GM10847 (cell line): ENCODE data around the gene MICAL1.

Experiments
- POLR2A ChIP-seq: IDR thresholded peaks from 2 replicates; pipeline ENCODE4 v1.6.1; 2011; ENCODE audit not compliant: insufficient read length; ENCODE audit errors: extremely low read depth

Gene MICAL1

DNA sequence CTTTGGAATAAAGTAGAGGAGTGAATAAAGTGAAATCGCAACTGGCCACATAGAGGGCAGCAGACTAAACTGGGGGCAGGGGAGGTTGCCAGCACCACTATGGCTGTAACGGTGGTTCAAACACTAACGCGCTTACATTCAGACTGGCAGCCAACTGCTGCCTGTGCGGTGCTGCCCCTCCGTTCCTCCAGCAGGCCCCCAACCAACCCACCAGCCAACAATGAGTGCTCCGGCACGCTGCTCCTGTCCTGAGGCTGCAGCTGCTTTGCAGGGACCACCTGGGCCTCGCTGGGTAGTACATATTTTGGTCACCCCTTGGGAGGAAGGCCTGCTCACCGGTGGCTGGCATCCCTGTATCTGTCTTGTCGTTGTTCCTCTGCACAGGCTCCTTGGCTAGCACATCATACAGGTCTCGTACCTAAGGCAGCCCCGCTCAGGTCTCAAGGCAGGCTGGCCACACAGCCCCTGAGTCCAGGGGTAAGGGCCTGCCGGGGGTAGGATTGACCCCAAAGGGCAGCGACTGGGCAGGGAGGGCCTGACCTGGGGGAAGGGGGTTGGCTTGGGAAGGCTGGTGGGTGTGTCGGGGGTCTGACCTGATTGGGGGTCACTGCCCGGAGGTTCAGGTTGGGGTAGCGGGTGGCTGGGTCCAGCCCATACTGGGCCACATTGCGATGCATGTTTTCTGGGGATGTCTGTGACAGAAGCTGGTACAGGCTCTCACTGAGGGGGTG is 6.3 kb downstream of the MICAL1 start:
- no peak for TF ChIP-seq POLR2A

DNA sequence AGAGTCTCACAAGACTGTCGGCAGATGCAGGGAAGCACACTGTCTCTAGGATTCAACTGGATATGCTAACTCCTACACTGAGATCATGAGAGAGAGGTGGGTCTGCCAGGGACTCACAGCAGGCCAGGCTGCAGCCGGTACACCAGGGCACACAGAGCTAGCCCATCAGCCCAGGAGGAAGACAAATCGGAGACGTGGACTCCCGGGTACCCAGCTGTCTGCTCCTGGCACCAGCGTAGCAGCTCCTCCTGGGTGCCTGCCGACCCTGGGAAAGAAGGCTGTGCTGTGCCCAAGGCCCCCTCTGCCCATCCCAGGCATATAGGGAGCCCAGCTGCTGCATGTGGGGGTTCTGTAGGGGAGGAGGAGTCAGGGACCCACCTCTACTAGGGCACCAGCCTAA is 7.0 kb downstream of the MICAL1 start:
- no peak for TF ChIP-seq POLR2A

DNA sequence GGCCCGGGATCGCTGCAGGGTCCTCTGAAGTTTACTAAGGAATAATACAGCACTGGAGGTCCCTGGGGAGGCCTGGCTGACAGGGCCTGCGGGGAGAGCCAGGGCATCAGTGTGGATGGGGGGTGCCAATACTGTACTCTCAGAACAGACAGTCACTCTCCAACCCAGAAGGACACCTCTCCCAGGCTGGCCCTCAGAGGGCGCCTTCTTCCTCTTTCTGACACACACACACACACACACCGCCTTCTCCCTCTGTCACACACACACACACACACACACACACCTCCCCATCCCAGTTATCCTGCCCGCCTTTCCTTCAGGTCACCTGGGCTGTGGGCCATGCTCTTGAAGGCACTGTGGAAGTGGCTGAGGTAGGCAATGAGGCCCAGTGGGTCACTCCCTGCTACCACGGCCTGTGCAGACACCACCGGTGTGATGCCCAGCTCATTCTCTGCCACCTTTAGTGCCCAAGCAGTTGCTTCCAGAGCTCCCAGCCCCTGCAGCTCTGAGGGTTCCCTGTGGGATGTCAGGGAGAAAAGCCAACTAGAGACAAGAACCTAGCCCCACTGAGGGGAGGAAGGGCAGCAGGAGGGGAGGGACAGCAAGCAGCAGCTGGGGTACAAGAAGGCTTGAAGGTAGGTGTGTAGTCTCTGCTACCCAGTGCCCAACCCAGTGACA is 7.6 kb downstream of the MICAL1 start:
- TF ChIP-seq POLR2A: no peak

DNA sequence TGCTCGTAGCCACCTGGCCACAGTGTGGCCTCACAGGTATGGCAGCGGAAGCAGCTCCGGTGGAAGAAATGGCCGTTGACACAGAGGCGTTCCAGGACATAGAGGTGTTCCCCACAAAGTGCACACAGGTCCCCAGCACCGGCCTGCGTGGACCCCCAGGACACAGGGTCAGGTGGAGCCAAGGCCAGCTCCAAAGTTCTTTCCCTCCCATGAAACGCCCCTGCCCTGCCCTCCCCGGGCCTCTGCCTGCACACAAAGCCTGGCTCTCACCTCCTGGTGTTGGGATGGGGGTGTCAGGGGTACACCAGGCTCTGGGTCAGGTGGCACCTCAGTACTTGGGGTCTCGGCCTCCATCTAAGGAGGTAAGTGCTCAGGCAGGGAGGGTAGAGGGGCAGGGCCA is 8.5 kb downstream of the MICAL1 start:
- no peak for TF ChIP-seq POLR2A

DNA sequence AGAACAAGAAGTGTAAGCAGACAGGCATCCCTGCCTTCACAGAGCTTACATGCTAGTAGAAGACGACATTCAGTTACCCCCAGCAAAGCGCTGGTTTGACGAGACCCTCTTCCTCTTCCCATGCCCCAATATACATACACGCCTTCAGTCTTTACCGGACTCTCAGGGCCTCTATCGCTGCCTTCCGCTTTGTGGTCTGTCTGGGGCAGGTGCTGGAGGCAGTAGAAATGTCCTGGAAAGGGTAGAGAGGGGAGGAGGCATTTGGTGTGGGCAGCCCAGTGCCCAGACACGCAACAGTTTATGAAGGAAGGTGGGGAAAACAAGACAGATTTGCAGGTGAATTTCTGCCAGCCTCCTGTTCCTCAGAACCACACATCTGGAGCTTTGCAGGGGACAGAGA is 9.0 kb downstream of the MICAL1 start:
- no peak for TF ChIP-seq POLR2A

DNA sequence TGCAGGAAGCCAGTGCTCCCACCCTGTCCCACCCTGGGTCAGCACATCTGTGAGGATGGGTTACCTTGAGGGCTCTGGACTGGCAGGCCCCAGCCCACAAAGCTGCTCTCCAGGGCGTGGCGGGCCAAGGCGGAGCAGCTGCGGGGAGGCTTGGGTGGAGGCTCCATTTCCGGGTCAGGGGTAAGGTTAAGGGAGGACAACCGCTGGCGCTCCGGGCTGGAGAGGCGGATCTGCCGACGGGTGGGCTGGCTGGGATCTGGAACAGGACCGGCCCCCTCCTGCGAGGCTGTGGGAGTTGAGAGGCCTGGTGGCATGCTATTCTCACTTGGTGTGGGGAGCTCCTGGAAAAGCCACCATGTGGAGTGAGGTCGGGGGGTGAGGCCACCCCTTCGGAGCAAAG is 9.5 kb downstream of the MICAL1 start:
- no peak for TF ChIP-seq POLR2A

DNA sequence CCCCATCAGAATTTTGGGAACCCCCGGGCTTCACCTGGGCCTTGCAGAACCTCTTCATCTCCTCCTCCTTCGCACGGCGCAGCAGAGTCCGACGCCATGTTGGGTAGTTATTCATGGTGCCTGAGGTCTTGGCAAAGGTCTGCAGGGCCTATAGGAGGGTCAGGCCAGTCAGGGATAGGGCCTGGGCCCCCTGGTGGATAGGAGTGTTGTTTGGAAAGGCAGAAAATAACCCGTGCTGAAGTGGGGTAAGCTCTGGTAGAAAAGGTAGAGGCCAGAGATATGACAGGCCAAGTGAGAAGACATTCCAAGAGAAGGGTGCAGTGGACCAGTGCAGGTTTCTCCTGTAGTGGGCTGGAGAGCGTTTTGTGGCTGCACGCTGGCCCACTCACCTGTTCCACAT is 10.2 kb downstream of the MICAL1 start:
- TF ChIP-seq POLR2A: no peak

DNA sequence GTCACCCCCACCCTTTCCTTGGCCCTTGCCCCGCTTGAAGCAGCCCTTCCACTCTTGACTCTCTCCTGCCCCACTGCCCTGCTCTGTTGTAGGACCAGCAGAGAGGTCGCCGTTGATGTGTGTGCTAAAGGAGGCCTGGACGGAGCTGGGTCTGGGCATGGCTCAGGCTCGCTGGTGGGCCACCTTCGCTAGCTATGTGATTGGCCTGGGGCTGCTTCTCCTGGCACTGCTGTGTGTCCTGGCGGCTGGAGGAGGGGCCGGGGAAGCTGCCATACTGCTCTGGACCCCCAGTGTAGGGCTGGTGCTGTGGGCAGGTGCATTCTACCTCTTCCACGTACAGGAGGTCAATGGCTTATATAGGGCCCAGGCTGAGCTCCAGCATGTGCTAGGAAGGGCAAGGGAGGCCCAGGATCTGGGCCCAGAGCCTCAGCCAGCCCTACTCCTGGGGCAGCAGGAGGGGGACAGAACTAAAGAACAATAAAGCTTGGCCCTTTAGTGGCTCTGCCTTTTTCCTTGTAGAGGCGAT is 12.1 kb downstream of the MICAL1 start:
- no peak for TF ChIP-seq POLR2A

DNA sequence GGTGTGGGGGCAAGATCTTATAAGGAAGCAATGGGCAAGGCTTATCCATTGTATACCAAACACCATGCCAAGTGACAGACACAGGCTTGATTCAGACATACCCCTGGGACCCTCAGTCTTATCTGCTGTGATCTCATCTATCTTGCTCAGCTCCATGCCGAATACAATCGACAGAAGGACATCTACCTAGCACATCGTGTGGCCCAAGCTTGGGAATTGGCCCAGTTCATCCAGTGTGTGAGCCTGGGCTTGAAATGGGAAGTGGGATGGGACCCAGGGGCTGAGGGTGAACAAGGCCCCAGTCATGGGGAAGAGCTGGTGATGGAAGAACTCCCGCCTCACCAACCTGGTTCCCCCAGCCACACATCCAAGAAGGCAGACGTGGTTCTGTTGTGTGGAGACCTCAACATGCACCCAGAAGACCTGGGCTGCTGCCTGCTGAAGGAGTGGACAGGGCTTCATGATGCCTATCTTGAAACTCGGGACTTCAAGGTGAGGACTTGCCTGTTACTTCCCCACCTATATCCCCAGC is 13.1 kb downstream of the MICAL1 start:
- TF ChIP-seq POLR2A: no peak

DNA sequence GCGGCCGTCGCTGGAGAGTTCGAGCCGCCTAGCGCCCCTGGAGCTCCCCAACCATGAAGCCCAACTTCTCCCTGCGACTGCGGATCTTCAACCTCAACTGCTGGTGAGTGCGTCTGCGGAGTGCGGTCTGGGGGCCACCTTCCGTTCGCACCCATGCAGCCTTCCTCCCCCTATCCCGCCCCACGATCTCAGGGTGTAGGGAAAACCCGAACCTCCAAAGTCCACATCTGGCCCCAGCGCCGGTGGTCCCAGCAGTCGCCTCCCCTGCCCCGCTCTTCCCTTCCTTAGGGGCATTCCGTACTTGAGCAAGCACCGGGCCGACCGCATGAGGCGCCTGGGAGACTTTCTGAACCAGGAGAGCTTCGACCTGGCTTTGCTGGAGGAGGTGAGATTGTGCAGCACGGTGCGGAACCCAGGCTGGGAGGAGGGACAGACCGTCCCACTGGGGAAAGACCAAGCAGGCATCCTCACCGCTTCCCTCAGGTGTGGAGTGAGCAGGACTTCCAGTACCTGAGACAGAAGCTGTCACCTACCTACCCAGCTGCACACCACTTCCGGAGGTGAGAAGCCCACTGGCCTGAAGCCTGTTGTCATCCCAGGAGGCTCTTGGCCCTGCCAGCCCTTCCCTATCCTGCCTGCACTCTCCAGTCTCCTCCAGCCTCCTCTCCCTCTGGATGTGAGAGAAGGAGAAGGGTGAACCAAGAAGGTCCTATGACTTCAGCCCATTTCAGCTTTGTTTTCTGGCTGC is 14.3 kb downstream of the MICAL1 start:
- no peak for TF ChIP-seq POLR2A

DNA sequence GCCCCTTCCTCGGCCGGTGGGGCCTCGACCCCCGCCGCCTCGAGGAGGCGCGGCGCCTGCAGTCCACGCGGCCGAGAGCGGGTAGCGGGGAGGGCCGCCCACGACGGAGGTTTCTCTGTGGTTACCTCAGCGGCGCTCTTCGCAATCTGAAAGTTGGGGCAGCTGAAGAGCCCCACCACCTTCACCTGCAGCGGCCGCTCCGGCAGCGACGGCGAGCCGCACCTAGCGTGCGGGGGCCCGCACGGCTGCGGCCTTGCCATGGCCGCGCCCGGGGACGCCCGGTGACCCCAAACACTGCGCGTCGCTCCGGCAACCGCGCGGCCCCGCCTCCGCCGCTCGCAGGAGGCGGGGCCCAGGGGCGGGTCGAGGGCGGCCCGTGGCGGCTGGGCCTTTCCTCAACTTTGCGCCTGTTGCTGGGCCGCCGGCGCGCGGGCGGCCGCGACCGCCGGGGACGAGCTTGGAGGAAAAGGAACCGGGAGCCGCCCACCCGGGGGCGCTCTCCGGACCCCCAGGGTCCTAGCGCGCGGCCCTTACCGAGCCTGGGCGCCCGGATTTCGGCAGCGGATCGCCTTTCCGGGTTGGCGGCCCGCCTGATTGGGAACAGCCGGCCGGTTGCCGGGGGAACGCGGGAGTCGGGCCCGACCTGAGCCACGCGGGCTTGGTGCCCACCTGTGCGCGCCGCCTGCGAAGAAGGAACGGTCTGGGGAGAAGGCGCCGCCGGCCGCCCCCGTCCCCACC is 15.1 kb downstream of the MICAL1 start, which contains the start of the genes PPIL6 and SMPD2:
TSS of gene PPIL6 (minus strand) at position 298 of the 738 bp plus-strand sequence. CDS start at position 260, 38 bp downstream.
TSS of gene SMPD2 (plus strand) at position 394 of the 738 bp plus-strand sequence. CDS start 398 bp downstream, outside the sequence.
- TF ChIP-seq POLR2A: peak; percentile 40

DNA sequence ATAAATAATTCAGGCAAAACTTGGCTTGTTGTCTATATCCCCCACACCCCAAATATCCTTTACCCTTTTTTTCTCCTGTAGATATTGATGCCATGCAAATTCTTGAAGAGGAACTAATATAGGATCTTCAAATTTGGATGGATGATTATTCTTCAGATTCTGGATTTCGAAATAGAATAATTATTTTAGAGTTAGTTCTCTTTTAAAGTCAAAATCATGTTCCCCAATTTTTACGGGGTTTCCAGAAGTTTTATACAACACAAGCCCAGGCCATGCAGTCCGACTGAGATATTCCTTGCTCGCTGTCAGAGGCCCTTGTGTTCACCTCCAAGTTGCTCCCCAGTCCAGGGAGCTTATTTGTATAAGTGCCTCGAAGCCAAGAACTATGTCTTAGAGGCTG is 19.5 kb downstream of the MICAL1 start:
- TF ChIP-seq POLR2A: no peak

DNA sequence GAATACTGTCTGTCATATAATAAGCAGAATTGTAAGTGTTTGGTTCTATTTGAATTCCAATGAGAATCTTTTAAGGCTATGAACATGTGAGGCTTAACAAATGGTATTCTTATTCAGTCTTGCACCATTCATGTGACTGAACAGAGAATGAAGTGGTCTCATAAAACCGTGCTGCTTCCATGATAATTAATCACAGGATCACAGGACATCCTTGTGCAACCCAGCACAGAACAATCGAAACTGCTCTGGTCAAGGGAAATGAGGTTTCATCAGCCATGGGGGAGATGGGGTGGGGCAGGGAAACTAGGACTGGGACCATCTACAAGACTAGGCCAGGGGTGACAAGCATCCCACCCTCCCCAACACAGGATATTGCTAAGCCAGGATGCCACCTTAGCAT is 21.1 kb downstream of the MICAL1 start:
- TF ChIP-seq POLR2A: no peak

DNA sequence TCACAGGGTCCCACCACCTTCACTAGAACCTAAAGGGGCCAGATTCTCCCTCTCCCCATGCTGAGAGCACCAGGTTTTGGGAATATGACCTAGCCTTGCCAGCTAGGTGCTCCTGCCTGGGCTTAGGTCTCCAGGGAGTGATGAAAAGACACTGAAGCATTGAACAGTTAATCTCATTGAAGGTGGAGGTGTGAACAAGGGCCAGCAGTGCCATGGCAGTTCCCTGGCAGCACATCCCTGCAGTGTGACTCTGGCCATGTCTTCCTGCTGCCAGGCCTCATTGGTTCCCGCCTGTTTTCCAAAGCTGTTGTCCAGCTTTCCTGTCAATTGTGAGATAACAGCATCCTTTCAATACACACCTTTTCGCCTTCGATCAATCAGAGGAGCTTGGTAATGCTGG is 26.1 kb downstream of the MICAL1 start:
- no peak for TF ChIP-seq POLR2A
